Keratinocyte (primary cell): Measurements from ENCODE around the gene CLDN9.

Source experiments
- EZH2 ChIP-seq: IDR thresholded peaks from one replicate; pipeline ENCODE4 v1.6.1; 2012; ENCODE audit warnings: inconsistent platforms, mild to moderate bottlenecking, low read length, moderate library complexity
- TF ChIP-seq, protein P1 (sequence below), 3 experiments: IDR thresholded peaks in 1 of 3; conservative IDR thresholded peaks in 1 of 3; optimal IDR thresholded peaks in 1 of 3; 2 replicates in 2 of 3; 3 replicates in 1 of 3; pipeline versions ENCODE3 to v1.5.1; 2011; ENCODE audit warnings: low read length in 3 of 3, mild to moderate bottlenecking in 3 of 3, moderate library complexity in 2 of 3, control low read depth in 1 of 3, inconsistent platforms in 1 of 3; ENCODE audit not compliant: insufficient read depth in 2 of 3; ENCODE audit errors: extremely low read depth in 1 of 3

DNA sequence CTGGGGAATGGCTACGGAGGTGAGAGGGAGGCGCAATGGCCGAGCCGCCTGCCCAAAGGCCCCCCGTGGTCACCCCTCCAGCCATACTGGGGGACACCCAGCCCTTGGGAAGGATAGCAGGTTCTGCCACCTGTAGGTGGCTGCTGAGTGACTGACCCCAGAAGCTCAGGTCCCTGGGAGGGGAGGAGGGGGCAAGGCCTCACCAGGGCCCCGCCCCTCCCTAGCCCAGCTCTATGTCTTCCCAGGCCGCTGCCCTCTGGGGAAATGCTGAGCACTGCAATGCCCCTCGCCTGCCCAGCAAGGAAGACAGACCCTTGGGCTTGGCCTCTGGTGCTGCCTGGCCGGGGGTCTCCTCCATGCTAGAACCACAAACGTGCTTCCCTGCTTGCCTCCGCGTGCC, 11.4 kb upstream of the CLDN9 start:
- TF ChIP-seq, protein P1, sequence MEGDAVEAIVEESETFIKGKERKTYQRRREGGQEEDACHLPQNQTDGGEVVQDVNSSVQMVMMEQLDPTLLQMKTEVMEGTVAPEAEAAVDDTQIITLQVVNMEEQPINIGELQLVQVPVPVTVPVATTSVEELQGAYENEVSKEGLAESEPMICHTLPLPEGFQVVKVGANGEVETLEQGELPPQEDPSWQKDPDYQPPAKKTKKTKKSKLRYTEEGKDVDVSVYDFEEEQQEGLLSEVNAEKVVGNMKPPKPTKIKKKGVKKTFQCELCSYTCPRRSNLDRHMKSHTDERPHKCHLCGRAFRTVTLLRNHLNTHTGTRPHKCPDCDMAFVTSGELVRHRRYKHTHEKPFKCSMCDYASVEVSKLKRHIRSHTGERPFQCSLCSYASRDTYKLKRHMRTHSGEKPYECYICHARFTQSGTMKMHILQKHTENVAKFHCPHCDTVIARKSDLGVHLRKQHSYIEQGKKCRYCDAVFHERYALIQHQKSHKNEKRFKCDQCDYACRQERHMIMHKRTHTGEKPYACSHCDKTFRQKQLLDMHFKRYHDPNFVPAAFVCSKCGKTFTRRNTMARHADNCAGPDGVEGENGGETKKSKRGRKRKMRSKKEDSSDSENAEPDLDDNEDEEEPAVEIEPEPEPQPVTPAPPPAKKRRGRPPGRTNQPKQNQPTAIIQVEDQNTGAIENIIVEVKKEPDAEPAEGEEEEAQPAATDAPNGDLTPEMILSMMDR (optimal IDR thresholded peaks at IDR 0.05 in 1 of 3, IDR thresholded peaks at IDR 0.05 in 1 of 3, conservative IDR thresholded peaks at IDR 0.05 in 1 of 3; ENCODE audit: extremely low read depth in 1 of 3, insufficient read depth in 2 of 3, low read length in 3 of 3) = no peak
- TF ChIP-seq EZH2 = no peak
